ENCODE data around the gene CFAP61. TPM values are rescaled to one million over a fixed set of nuclear protein-coding genes. Genes with fewer than 3 reads are reported as not detected.

The CFAP61 gene
- total RNA-seq, 4 donors from 2014 or later: 0.38 TPM; not detected in 3

DNA sequence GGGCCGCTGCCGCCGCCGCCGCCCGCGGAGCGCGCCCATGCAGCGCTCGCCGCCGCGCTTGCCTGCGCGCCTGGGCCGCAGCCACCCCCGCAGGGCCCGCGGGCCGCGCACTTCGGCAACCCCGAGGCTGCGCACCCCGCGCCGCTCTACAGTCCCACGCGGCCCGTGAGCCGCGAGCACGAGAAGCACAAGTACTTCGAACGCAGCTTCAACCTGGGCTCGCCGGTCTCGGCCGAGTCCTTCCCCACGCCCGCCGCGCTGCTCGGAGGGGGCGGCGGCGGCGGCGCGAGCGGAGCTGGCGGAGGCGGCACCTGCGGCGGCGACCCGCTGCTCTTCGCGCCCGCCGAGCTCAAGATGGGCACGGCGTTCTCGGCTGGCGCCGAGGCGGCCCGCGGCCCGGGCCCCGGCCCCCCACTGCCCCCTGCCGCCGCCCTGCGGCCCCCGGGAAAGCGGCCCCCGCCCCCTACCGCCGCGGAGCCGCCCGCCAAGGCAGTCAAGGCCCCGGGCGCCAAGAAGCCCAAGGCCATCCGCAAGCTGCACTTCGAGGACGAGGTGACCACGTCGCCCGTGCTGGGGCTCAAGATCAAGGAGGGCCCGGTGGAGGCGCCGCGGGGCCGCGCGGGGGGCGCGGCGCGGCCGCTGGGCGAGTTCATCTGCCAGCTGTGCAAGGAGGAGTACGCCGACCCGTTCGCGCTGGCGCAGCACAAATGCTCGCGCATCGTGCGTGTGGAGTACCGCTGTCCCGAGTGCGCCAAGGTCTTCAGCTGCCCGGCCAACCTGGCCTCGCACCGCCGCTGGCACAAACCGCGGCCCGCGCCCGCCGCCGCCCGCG lies 316.3 kb downstream of the CFAP61 start:
- H3K36me3 ChIP-seq: no peaks in the 10 kb centered on the region
- TF ChIP-seq POLR2A (IDR thresholded peaks at IDR 0.05): no peak
- TF ChIP-seq, protein P1, sequence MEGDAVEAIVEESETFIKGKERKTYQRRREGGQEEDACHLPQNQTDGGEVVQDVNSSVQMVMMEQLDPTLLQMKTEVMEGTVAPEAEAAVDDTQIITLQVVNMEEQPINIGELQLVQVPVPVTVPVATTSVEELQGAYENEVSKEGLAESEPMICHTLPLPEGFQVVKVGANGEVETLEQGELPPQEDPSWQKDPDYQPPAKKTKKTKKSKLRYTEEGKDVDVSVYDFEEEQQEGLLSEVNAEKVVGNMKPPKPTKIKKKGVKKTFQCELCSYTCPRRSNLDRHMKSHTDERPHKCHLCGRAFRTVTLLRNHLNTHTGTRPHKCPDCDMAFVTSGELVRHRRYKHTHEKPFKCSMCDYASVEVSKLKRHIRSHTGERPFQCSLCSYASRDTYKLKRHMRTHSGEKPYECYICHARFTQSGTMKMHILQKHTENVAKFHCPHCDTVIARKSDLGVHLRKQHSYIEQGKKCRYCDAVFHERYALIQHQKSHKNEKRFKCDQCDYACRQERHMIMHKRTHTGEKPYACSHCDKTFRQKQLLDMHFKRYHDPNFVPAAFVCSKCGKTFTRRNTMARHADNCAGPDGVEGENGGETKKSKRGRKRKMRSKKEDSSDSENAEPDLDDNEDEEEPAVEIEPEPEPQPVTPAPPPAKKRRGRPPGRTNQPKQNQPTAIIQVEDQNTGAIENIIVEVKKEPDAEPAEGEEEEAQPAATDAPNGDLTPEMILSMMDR (IDR thresholded peaks at IDR 0.05): no peak
- H3K9me3 ChIP-seq: no peaks in the 10 kb centered on the region
- DNase-seq: no peak
- peaks cover 46 to 100% (median 52%) of the 10 kb centered on the region in 4 donors for H3K27me3 ChIP-seq
- H3K27ac ChIP-seq: no peak overlapping the region
- intact Hi-C loops (cut with DNase I): loop anchor here (10.0 kb wide), 1 partner anchor 196 kb away; no protein-coding TSS in a partner anchor
- peaks cover 23 to 65% (median 46%) of the 10 kb centered on the region in 3 donors for H3K4me1 ChIP-seq
- H3K4me3 ChIP-seq: peak overlapping the region; percentile 10 to 63 (median 30)
- no CpG with 5 or more reads among the region's 130 CpGs for WGBS, 2 donors

- peak overlapping the region; percentile 10 to 63 (median 30) for H3K4me3 ChIP-seq
- intact Hi-C loops (cut with DNase I): loop anchor here (10.0 kb wide), 1 partner anchor 195 kb away; no protein-coding TSS in a partner anchor
- 1 to 3% methylated on average over 7 to 30 of the region's 86 CpGs for WGBS, 2 donors
These were observed 317.1 kb downstream of the CFAP61 start for GRCh38 chr20:20369250-20370093.

DNA sequence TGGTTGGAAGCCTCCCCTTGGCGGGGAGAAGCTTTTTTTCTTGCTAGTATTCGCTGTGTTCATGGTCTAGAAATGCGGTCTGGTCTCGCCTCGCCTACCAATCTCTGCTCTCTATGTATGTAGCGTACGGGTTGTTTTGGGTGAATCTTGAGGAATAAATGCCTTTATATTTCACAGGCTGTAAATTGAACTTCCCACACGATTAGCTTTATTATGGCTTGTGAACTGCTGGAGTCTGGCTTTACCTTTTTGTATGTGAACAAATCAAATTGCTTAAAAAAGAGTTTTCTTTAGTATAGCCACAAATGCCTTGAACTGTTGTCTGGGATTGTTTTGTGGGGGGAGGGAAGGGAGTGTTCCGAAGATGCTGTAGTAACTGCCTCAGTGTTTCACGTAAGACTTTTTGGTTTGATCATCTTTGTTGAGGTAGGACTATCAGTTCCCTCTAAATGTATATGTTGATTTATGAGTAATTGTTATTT lies 317.8 kb downstream of the CFAP61 start:
- Histone ChIP-seq H3K4me3 (no peak overlapping the region), H3K4me1 (peaks cover 11 to 50% (median 35%) of the 10 kb centered on the region in 3 donors), H3K27me3 (peaks cover 31 to 100% (median 38%) of the 10 kb centered on the region in 4 donors), H3K36me3 (no peaks in the 10 kb centered on the region), H3K27ac (no peak overlapping the region), H3K9me3 (no peaks in the 10 kb centered on the region)
- intact Hi-C loops (cut with DNase I): no loop called here
- no peak for DNase-seq
- TF ChIP-seq POLR2A (IDR thresholded peaks at IDR 0.05): no peak
- TF ChIP-seq, protein P1 (IDR thresholded peaks at IDR 0.05): no peak
- 31 to 32% methylated on average over 10 of the region's 10 CpGs for WGBS, 2 donors

More at GRCh38 chr20:20369250-20370093, 317.1 kb downstream of the CFAP61 start:
- TF ChIP-seq POLR2A (IDR thresholded peaks at IDR 0.05): no peak
- TF ChIP-seq, protein P1 (IDR thresholded peaks at IDR 0.05): no peak
- no peak overlapping the region for H3K27ac ChIP-seq
- H3K36me3 ChIP-seq: no peaks in the 10 kb centered on the region
- H3K4me1 ChIP-seq: peaks cover 14 to 57% (median 37%) of the 10 kb centered on the region in 3 donors
- no peaks in the 10 kb centered on the region for H3K9me3 ChIP-seq
- peaks cover 37 to 100% (median 45%) of the 10 kb centered on the region in 4 donors for H3K27me3 ChIP-seq
- no peak for DNase-seq

- peaks cover 11 to 45% (median 35%) of the 10 kb centered on the region in 3 donors for H3K4me1 ChIP-seq
- peaks cover 24 to 100% (median 32%) of the 10 kb centered on the region in 4 donors for H3K27me3 ChIP-seq
- no peak overlapping the region for H3K4me3 ChIP-seq
- no peaks in the 10 kb centered on the region for H3K36me3 ChIP-seq
- 44 to 56% methylated on average over 6 to 7 of the region's 7 CpGs for WGBS, 2 donors
- H3K27ac ChIP-seq: no peak overlapping the region
- DNase-seq: no peak
- intact Hi-C loops (cut with DNase I): no loop called here
- no peaks in the 10 kb centered on the region for H3K9me3 ChIP-seq
- TF ChIP-seq POLR2A (IDR thresholded peaks at IDR 0.05): no peak
- TF ChIP-seq, protein P1 (IDR thresholded peaks at IDR 0.05): no peak
These were observed 318.8 kb downstream of the CFAP61 start for GRCh38 chr20:20371083-20371482.
